Right lobe of liver (tissue), 4 donors: ENCODE data around the gene OSBPL3.

Experiments used
- CTCF ChIP-seq, 4 donors: fragments of 200-600 bp in 3 of 4; fragments of 450-650 bp in 1 of 4; IDR thresholded peaks; one replicate each; pipeline versions ENCODE4 v1.5.1 to v1.8.0; 2016 to 2022; ENCODE audit warnings: antibody characterized with exemption in 4 of 4, mild to moderate bottlenecking in 2 of 4
- POLR2A ChIP-seq: fragments of 450-650 bp; IDR thresholded peaks from one replicate; pipeline ENCODE4 v1.6.1; 2017; ENCODE audit warnings: antibody characterized with exemption, mild to moderate bottlenecking
- donor health status: DM: no; HTN: no; CAD: no.
- donor health status: DM: no; HTN: no; CAD: no.
- donor health status: DM: no; HTN: yes; CAD: no.

DNA sequence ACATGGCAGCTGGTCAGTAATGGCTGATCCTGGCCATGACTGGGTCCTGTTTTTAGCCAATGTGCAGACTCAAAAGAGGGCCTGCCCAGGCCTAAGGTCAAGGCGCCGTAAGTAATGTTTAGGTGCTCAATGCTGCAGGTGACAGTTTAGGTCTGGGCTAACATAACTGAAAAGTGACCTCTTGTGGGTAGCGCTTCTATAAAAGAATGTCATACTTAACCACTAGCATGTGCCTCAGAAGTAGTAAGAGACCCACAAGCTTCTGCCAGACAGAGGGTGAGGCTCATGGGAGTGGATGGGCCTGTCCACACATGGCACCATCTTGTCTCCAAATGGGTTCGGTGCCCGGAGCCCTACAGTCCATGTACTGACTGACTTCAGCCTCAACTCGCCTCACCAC, 132.2 kb downstream of the OSBPL3 start:
- TF ChIP-seq CTCF (IDR thresholded peaks at IDR 0.05) = no peak
- no peak for TF ChIP-seq POLR2A
